ENCODE results near the gene SUPT5H.

The SUPT5H gene

GRCh38 chr19:39416152-39417120 lies 28.9 kb upstream of the SUPT5H start:
- no peaks in the 10 kb centered on the region for H3K27me3 ChIP-seq (ENCODE audit: insufficient read depth, low read length)
- H3K4me1 ChIP-seq (ENCODE audit: control insufficient read depth, insufficient read depth, low read length, unreplicated experiment) = peaks cover 9% of the 10 kb centered on the region
- H3K79me2 ChIP-seq (ENCODE audit: control insufficient read depth, insufficient read depth, low read length, unreplicated experiment) = peaks cover 17% of the 10 kb centered on the region
- H3K4me3 ChIP-seq (ENCODE audit: low read depth, low read length) = no peak overlapping the region
- no peak overlapping the region for H3K27ac ChIP-seq (ENCODE audit: low read depth, low read length)
- peaks cover 5% of the 10 kb centered on the region; the same call in 1 of the 2 replicates for H3K36me3 ChIP-seq (ENCODE audit: insufficient read depth, low read length)
- H2AFZ ChIP-seq (ENCODE audit: low read length, unreplicated experiment) = no peak overlapping the region

DNA sequence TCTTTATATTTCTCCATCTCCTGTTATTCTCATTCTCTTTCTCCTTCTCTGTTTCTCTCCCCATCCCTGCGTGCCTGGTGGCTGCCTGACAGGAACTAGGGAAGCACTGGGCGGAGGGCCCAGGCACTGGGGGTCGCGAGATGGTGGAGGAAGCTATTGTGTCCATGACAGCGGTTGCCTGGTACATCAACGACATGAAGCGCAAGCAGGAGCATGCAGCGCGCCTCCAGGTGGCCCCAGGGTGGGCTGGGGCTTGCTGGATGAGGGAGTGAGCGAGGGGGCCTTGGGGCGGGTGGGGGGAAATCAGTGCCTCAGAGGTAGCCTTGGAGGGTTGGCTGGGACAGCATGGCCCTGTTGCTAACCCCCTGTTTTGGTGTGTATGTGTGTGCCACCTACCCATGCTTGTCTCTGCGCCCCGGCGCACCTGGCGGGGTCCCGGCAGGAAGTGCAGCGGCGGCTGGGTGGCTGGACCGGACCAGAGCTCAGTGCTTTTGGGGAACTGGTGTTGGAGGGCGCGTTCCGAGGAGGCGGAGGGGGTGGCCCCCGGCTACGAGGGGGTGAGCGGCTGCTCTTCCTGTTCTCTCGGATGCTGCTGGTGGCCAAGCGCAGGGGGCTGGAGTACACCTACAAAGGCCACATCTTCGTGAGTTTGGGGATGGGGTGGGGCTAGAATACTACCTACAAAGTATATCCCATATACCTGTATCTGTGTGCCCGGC lies 27.8 kb upstream of the SUPT5H start:
- no peak overlapping the region for H2AFZ ChIP-seq (ENCODE audit: low read length, unreplicated experiment)
- peaks cover 17% of the 10 kb centered on the region for H3K79me2 ChIP-seq (ENCODE audit: control insufficient read depth, insufficient read depth, low read length, unreplicated experiment)
- H3K4me3 ChIP-seq (ENCODE audit: low read depth, low read length) = no peak overlapping the region
- no peaks in the 10 kb centered on the region for H3K27me3 ChIP-seq (ENCODE audit: insufficient read depth, low read length)
- peaks cover 8% of the 10 kb centered on the region for H3K4me1 ChIP-seq (ENCODE audit: control insufficient read depth, insufficient read depth, low read length, unreplicated experiment)
- H3K27ac ChIP-seq (ENCODE audit: low read depth, low read length) = no peak overlapping the region
- peaks cover 5% of the 10 kb centered on the region; the same call in 1 of the 2 replicates for H3K36me3 ChIP-seq (ENCODE audit: insufficient read depth, low read length)

DNA sequence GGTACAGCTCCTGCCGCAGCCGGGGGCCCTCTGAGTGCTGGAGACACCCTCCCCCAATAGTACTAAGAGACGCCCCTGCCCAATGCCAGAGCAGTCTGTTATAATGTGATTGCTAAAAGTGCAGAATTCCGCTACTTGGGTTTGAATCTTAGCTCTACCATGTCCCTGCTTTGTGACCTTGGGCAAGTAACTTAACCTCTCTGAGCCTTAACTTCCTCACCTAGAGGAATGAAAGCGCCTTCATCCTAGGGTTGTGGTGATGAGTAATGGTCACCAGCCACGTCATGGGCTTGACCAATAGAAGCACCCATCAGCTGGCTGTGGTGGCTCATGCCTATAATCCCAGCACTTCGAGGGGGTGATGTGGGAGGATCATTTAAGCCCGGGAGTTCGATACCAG lies 26.4 kb upstream of the SUPT5H start:
- H2AFZ ChIP-seq (ENCODE audit: low read length, unreplicated experiment) = no peak overlapping the region
- no peak overlapping the region for H3K4me3 ChIP-seq (ENCODE audit: low read depth, low read length)
- H3K27me3 ChIP-seq (ENCODE audit: insufficient read depth, low read length) = no peaks in the 10 kb centered on the region
- H3K4me1 ChIP-seq (ENCODE audit: control insufficient read depth, insufficient read depth, low read length, unreplicated experiment) = peaks cover 6% of the 10 kb centered on the region
- no peak overlapping the region for H3K27ac ChIP-seq (ENCODE audit: low read depth, low read length)
- H3K79me2 ChIP-seq (ENCODE audit: control insufficient read depth, insufficient read depth, low read length, unreplicated experiment) = peaks cover 15% of the 10 kb centered on the region
- peaks cover 5% of the 10 kb centered on the region; the same call in 1 of the 2 replicates for H3K36me3 ChIP-seq (ENCODE audit: insufficient read depth, low read length)

DNA sequence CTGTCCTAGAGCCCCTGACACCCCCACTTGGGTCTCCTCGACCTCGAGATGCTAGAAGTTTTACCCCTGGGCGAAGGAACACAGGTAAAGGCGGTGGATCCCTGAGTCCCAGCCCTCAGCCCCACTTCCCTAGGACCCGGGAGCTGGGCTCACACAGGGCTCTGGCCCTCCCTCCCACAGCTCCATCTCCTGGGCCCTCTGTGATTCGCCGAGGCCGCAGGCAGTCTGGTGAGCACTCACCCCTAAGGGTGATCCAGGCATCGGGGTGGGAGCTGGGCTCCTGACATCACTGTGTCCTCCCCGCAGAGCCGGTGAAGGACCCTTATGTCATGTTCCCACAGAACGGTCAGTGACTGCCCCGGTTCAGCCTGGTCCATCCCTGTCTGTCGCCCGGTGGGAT lies 24.6 kb upstream of the SUPT5H start:
- Histone ChIP-seq H3K27me3 (ENCODE audit: insufficient read depth, low read length) (no peaks in the 10 kb centered on the region), H3K27ac (ENCODE audit: low read depth, low read length) (no peak overlapping the region), H2AFZ (ENCODE audit: low read length, unreplicated experiment) (no peak overlapping the region), H3K36me3 (ENCODE audit: insufficient read depth, low read length) (peaks cover 5% of the 10 kb centered on the region; the same call in 1 of the 2 replicates), H3K4me1 (ENCODE audit: control insufficient read depth, insufficient read depth, low read length, unreplicated experiment) (no peaks in the 10 kb centered on the region), H3K79me2 (ENCODE audit: control insufficient read depth, insufficient read depth, low read length, unreplicated experiment) (peaks cover 3% of the 10 kb centered on the region), H3K4me3 (ENCODE audit: low read depth, low read length) (no peak overlapping the region)

- no peaks in the 10 kb centered on the region for H3K79me2 ChIP-seq (ENCODE audit: control insufficient read depth, insufficient read depth, low read length, unreplicated experiment)
- H3K4me1 ChIP-seq (ENCODE audit: control insufficient read depth, insufficient read depth, low read length, unreplicated experiment) = no peaks in the 10 kb centered on the region
- peaks cover 5% of the 10 kb centered on the region; the same call in 1 of the 2 replicates for H3K36me3 ChIP-seq (ENCODE audit: insufficient read depth, low read length)
These were observed 23.4 kb upstream of the SUPT5H start for GRCh38 chr19:39422020-39422419.

DNA sequence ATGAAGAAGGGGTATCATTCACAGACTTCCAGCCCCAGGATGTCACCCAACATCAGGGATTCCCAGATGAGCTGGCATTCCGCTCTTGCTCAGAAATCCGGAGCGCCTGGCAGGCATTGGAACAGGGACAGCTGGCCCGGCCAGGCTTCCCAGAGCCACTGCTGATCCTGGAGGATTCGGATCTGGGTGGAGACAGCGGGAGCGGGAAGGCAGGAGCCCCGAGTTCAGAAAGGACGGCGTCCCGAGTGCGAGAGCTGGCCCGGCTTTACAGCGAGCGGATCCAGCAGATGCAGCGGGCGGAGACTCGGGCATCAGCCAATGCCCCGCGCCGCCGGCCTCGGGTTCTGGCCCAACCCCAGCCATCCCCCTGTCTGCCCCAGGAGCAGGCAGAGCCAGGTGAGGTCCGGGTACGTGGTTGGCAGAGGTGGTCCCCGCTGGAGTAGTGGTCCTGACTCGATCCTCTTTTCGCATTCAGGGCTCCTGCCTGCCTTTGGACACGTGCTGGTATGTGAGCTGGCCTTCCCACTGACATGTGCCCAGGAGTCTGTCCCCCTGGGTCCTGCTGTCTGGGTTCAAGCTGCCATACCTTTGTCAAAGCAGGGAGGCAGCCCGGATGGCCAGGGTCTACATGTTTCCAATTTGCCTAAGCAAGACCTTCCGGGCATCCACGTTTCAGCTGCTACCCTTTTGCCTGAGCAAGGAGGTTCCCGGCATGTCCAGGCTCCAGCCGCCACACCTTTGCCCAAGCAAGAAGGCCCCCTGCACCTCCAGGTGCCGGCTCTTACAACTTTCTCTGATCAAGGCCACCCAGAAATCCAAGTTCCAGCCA lies 21.9 kb upstream of the SUPT5H start:
- no peak overlapping the region for H3K27ac ChIP-seq (ENCODE audit: low read depth, low read length)

More at GRCh38 chr19:39422020-39422419, 23.4 kb upstream of the SUPT5H start:
- H2AFZ ChIP-seq (ENCODE audit: low read length, unreplicated experiment) = no peak overlapping the region
- no peak overlapping the region for H3K27ac ChIP-seq (ENCODE audit: low read depth, low read length)
- no peaks in the 10 kb centered on the region for H3K27me3 ChIP-seq (ENCODE audit: insufficient read depth, low read length)
- no peak overlapping the region for H3K4me3 ChIP-seq (ENCODE audit: low read depth, low read length)

DNA sequence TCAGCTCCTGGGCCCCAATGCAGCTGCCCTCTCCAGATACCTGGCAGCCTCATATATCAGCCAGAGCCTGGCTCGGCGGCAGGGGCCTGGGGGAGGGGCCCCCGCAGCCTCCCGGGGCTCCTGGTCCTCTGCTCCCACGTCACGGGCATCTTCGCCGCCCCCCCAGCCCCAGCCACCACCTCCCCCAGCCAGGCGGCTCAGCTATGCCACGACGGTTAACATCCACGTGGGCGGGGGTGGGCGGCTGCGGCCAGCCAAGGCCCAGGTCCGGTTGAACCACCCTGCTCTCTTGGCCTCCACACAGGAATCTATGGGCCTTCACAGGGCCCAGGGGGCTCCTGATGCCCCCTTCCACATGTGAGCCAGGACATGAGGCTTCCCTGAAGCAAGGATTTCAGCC lies 20.4 kb upstream of the SUPT5H start:
- Histone ChIP-seq H3K36me3 (ENCODE audit: insufficient read depth, low read length) (no peaks in the 10 kb centered on the region; the same call in 1 of the 2 replicates), H2AFZ (ENCODE audit: low read length, unreplicated experiment) (no peak overlapping the region), H3K4me1 (ENCODE audit: control insufficient read depth, insufficient read depth, low read length, unreplicated experiment) (peaks cover 8% of the 10 kb centered on the region), H3K4me3 (ENCODE audit: low read depth, low read length) (no peak overlapping the region), H3K27me3 (ENCODE audit: insufficient read depth, low read length) (no peaks in the 10 kb centered on the region), H3K27ac (ENCODE audit: low read depth, low read length) (no peak overlapping the region), H3K79me2 (ENCODE audit: control insufficient read depth, insufficient read depth, low read length, unreplicated experiment) (no peaks in the 10 kb centered on the region)

More for the DNA sequence above, 21.9 kb upstream of the SUPT5H start:
- no peak overlapping the region for H3K4me3 ChIP-seq (ENCODE audit: low read depth, low read length)
- peaks cover 4% of the 10 kb centered on the region for H3K4me1 ChIP-seq (ENCODE audit: control insufficient read depth, insufficient read depth, low read length, unreplicated experiment)
- H3K36me3 ChIP-seq (ENCODE audit: insufficient read depth, low read length) = peaks cover 5% of the 10 kb centered on the region; the same call in 1 of the 2 replicates
- H2AFZ ChIP-seq (ENCODE audit: low read length, unreplicated experiment) = no peak overlapping the region
- no peaks in the 10 kb centered on the region for H3K27me3 ChIP-seq (ENCODE audit: insufficient read depth, low read length)
- H3K79me2 ChIP-seq (ENCODE audit: control insufficient read depth, insufficient read depth, low read length, unreplicated experiment) = no peaks in the 10 kb centered on the region

GRCh38 chr19:39425744-39426143 lies 19.6 kb upstream of the SUPT5H start:
- Histone ChIP-seq H3K27ac (ENCODE audit: low read depth, low read length) (no peak overlapping the region), H3K4me1 (ENCODE audit: control insufficient read depth, insufficient read depth, low read length, unreplicated experiment) (peaks cover 8% of the 10 kb centered on the region), H3K79me2 (ENCODE audit: control insufficient read depth, insufficient read depth, low read length, unreplicated experiment) (no peaks in the 10 kb centered on the region), H3K4me3 (ENCODE audit: low read depth, low read length) (no peak overlapping the region), H2AFZ (ENCODE audit: low read length, unreplicated experiment) (no peak overlapping the region), H3K27me3 (ENCODE audit: insufficient read depth, low read length) (no peaks in the 10 kb centered on the region), H3K36me3 (ENCODE audit: insufficient read depth, low read length) (no peaks in the 10 kb centered on the region; the same call in 1 of the 2 replicates)

DNA sequence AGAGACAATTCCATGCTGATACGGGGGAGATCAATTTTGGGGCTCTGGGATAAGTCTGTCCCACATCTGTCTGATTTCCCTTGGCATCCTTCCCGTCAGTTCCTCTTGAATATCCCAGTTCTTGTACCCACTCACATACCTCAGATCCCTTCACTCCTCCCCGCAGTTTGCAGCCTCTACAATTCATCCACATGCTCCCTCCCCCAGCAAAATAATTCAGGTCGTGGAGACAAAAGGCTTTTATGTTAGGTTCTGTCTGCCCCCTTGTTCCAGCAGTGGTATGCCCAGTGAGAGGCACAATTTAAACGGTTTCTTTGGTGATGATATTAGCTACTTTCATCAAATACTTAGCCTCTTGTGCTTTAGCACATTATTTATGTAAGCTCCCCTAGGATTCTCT lies 19.2 kb upstream of the SUPT5H start:
- no peaks in the 10 kb centered on the region; the same call in 1 of the 2 replicates for H3K36me3 ChIP-seq (ENCODE audit: insufficient read depth, low read length)
- H3K4me3 ChIP-seq (ENCODE audit: low read depth, low read length) = no peak overlapping the region
- H3K27me3 ChIP-seq (ENCODE audit: insufficient read depth, low read length) = no peaks in the 10 kb centered on the region
- no peaks in the 10 kb centered on the region for H3K79me2 ChIP-seq (ENCODE audit: control insufficient read depth, insufficient read depth, low read length, unreplicated experiment)
- peaks cover 8% of the 10 kb centered on the region for H3K4me1 ChIP-seq (ENCODE audit: control insufficient read depth, insufficient read depth, low read length, unreplicated experiment)
- H3K27ac ChIP-seq (ENCODE audit: low read depth, low read length) = no peak overlapping the region
- no peak overlapping the region for H2AFZ ChIP-seq (ENCODE audit: low read length, unreplicated experiment)

DNA sequence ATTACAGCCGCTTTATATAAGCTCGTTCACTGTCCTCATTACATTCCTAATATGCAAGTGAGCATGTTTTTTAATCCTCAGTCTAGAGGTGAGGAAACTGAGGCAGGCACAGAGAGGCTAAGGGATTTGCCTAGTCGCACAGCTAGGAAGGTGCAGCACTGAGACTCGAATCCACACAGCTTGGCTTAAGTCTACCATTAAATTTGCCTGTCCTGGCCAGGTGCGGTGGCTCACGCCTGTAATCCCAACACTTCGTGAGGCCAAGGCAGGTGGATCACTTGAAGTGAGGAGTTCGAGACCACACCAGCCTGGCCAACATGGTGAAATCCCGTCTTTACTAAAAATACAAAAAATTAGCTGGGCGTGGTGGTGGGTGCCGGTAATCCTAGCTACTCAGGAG lies 17.7 kb upstream of the SUPT5H start:
- peaks cover 3% of the 10 kb centered on the region; the same call in 1 of the 2 replicates for H3K36me3 ChIP-seq (ENCODE audit: insufficient read depth, low read length)
- no peaks in the 10 kb centered on the region for H3K79me2 ChIP-seq (ENCODE audit: control insufficient read depth, insufficient read depth, low read length, unreplicated experiment)
- H3K27ac ChIP-seq (ENCODE audit: low read depth, low read length) = no peak overlapping the region
- no peak overlapping the region for H3K4me3 ChIP-seq (ENCODE audit: low read depth, low read length)
- H2AFZ ChIP-seq (ENCODE audit: low read length, unreplicated experiment) = no peak overlapping the region
- H3K4me1 ChIP-seq (ENCODE audit: control insufficient read depth, insufficient read depth, low read length, unreplicated experiment) = peaks cover 8% of the 10 kb centered on the region
- no peaks in the 10 kb centered on the region for H3K27me3 ChIP-seq (ENCODE audit: insufficient read depth, low read length)
